HT-29 (cell line): ENCODE results near the gene FBXW5. TPM values are rescaled to one million over a fixed set of nuclear protein-coding genes. Genes with fewer than 3 reads are reported as not detected.

Experiments
- DNase-seq: peaks from one replicate; pipeline ENCODE4 v3.0.0-alpha.2; 2015; ENCODE audit warnings: low spot score
- total RNA-seq: library from RNA; depleted of rRNA; stranded (reverse); fragments of >200 nt; shearing (Covaris generic); gene quantifications from 2 replicates; pipeline ENCODE4 v1.2.3, GENCODE V29; 2014

Gene FBXW5
- total RNA-seq, 1 experiment from 2014 or later = 379 TPM

GRCh38 chr9:136978073-136978864 is 33.7 kb upstream of the FBXW5 start:
- DNase-seq = no peak

- DNase-seq = no peak
These were observed 33.1 kb upstream of the FBXW5 start for GRCh38 chr9:136977649-136978072.

GRCh38 chr9:136977223-136977622 is 32.7 kb upstream of the FBXW5 start, which contains the start of gene PTGDS:
PTGDS (plus strand) TSS chr9:136977504; CDS start chr9:136977579, 75 bp downstream.
- no peak for DNase-seq

- DNase-seq = no peak
These were observed 31.1 kb upstream of the FBXW5 start for GRCh38 chr9:136975644-136976043.

- DNase-seq = no peak
These were observed 30.4 kb upstream of the FBXW5 start for GRCh38 chr9:136974817-136975535.

GRCh38 chr9:136973618-136974617 is 29.4 kb upstream of the FBXW5 start:
- DNase-seq = no peak

- no peak for DNase-seq
These were observed 28.2 kb upstream of the FBXW5 start for GRCh38 chr9:136972743-136973142.

GRCh38 chr9:136972335-136972734 is 27.8 kb upstream of the FBXW5 start:
- DNase-seq = no peak

- no peak for DNase-seq
These were observed 27.2 kb upstream of the FBXW5 start for GRCh38 chr9:136971746-136972145.

- DNase-seq = no peak
These were observed 25.8 kb upstream of the FBXW5 start for GRCh38 chr9:136970361-136970760.

- no peak for DNase-seq
These were observed 25.2 kb upstream of the FBXW5 start for GRCh38 chr9:136969774-136970173.

- DNase-seq = no peak
These were observed 24.6 kb upstream of the FBXW5 start for GRCh38 chr9:136969150-136969549.

- DNase-seq = no peak
These were observed 24.0 kb upstream of the FBXW5 start for GRCh38 chr9:136968333-136969127.

- no peak for DNase-seq
These were observed 21.4 kb upstream of the FBXW5 start for GRCh38 chr9:136965771-136966484.

- DNase-seq = no peak
These were observed 20.4 kb upstream of the FBXW5 start for GRCh38 chr9:136964833-136965422.

GRCh38 chr9:136964171-136964689 is 19.7 kb upstream of the FBXW5 start:
- no peak for DNase-seq

- DNase-seq = no peak
These were observed 19.2 kb upstream of the FBXW5 start for GRCh38 chr9:136963751-136964150.

GRCh38 chr9:136963341-136963740 is 18.8 kb upstream of the FBXW5 start:
- no peak for DNase-seq

GRCh38 chr9:136962701-136963248 is 18.2 kb upstream of the FBXW5 start:
- no peak for DNase-seq
